HG03175 (cell line): ENCODE measurements around the gene NEK2.
"Not testable (repeated sequence)": the region's sequence is repeated elsewhere in the genome, so short reads cannot be mapped to it uniquely, and the experiment has no call there.

Source experiments
- ATAC-seq: cut with Tn5 transposase; IDR thresholded peaks from one replicate; pipeline ENCODE4 v1.9.1; 2021; ENCODE audit warnings: mild to moderate bottlenecking, moderate library complexity; ENCODE audit not compliant: unreplicated experiment

NEK2 gene

DNA sequence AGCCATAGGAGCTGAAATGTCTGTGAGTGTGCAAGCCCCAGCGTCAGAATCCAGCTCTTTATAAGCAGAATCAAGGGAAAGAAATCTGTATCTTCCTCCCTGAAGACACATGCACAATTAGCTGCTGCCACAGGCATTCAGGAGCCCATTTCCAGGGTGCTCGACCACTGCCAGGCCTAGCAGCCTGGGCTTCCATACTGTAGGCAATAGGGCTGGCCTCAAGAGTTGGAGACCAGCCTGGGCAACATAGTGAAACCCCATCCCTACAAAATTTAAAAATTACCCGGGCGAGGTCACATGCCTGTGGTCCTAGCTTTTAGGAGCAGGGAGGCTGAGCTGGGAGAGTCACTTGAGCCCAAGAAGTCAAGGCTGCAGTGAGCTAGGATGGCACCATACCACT lies 41.0 kb downstream of the NEK2 start:
- no peak for ATAC-seq

GRCh38 chr1:211633524-211633846 lies 41.9 kb downstream of the NEK2 start:
- no peak for ATAC-seq

- no peak for ATAC-seq
These were observed 42.5 kb downstream of the NEK2 start for GRCh38 chr1:211632808-211633523.

- ATAC-seq = no peak
These were observed 43.2 kb downstream of the NEK2 start for GRCh38 chr1:211632117-211632807.

DNA sequence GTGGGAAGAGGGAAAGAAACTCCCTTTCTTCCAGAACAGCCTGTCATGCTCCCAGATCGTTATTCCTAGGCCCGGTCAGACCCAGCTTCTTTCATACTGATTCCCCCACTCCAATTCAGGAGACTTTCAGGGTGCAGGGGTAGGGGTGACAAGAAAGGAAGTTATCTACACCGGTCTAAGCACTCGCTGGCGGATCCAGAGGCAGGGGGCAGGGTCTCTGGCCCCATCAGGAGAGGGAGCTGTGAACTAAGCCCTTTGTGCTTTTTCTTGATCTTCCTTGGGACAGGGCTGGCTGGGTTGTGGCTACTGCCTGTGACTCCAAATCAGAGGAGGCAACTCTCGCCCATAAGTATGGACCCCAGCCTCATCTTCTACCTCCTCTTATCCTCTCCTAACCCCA lies 44.3 kb downstream of the NEK2 start:
- no peak for ATAC-seq

DNA sequence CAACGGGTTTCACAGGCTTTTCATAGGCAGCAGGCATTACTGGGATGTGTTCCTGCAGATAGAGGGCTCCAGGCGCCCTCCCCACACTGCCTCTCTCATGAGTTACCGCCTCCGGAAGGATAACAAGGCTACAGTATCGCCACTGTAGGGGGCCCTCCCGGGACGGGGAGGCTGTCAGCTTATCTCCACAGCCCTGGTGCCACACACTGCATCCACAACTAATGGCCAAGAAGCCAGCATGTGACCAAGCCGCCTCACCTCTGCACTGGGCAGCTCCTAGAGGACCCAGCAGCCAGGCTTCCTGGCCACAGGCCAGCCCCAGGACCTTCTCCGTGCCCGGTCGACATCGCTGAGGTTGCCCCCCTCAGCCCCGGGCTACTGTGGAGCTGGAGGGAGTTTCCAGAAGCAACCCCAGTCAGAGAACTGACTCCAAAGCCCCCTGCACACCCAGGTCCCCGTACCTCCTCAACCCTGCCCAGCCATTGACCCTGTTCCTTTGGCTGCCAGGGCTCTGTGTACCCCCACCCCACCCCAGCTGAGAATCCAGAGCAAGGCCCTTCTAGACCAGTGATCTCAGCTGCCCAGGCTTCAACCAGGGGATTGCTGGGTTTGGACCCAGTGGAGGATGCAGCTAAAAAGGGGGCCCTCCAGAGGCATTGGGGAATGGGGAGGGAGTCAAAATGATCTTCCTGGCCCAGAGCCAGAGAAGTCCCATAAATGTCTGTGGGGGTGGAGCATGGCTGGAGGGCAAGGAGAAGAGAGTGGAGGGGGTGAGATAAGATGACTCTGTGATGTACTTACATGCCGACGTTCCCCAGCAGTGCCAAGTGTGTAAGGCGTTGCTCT lies 45.0 kb downstream of the NEK2 start:
- ATAC-seq = no peak

- no peak for ATAC-seq
These were observed 47.0 kb downstream of the NEK2 start for GRCh38 chr1:211628417-211628816.

DNA sequence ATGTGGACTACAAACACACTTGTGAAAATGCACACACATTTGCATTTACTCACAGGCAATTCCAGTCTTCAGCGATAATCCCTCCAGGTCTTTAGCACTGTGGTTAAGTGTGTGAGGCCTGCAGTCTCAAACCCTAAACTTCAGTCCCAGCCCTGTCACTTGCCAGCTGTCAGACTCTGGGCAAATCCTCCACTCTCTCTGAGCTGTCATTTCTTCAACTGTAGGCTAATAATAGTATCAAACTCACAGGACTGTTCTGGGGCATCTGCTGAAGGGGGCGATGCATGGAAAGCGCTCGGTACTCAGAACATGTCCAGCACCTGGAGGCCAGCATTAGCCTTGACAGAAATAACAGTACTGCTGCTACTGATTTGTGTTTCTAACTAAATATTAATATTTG lies 48.2 kb downstream of the NEK2 start:
- ATAC-seq = no peak

DNA sequence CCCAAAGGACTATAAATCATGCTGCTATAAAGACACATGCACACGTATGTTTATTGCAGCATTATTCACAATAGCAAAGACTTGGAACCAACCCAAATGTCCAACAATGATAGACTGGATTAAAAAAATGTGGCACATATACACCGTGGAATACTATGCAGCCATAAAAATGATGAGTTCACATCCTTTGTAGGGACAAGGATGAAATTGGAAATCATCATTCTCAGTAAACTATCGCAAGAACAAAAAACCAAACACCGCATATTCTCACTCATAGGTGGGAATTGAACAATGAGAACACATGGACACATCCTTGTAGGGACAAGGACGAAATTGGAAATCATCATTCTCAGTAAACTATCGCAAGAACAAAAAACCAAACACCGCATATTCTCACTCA lies 49.6 kb downstream of the NEK2 start:
- ATAC-seq = not testable (repeated sequence)

- no peak for ATAC-seq
These were observed 50.4 kb downstream of the NEK2 start for GRCh38 chr1:211625040-211625439.

GRCh38 chr1:211623515-211623914 lies 51.9 kb downstream of the NEK2 start:
- no peak for ATAC-seq

DNA sequence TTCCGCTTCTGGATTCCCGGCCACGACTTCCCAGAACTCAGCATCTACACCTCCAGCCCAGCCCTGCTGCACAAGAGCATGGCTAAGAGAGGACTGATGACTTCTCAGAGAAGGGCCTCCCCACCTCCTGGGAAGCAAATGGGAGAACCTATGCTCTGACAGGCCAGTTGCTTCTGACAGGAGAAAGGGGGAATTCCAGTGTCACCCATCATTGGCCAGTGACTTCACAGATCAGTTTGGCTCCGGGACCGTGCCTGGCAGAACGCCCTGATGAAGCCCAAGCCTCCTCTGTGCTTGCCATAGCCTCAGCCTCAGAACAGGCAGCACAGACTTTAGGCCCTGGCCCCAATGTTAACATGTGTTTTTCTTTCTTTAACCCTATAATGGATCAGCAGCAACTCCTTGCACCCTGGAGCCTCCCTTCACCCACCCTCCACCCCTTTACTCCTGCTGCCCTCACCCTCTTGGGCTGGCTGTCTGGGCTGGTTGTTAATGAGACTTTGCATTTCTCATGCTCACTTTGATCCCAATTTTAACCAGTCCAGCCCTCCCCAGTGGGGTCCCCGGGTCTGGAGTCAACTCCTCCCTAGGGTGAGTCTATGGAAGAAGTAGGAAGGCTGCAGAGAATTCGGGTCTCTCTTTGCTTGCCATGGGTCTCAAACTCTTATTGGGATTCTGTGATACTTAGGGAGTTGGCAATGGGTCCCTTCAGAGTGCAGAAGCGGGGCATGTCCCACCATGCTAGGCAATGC lies 53.8 kb downstream of the NEK2 start:
- no peak for ATAC-seq

GRCh38 chr1:211620097-211620496 lies 55.3 kb downstream of the NEK2 start:
- ATAC-seq = no peak

- ATAC-seq = no peak
These were observed 56.1 kb downstream of the NEK2 start for GRCh38 chr1:211619033-211619996.

- no peak for ATAC-seq
These were observed 58.5 kb downstream of the NEK2 start for GRCh38 chr1:211616965-211617297.

DNA sequence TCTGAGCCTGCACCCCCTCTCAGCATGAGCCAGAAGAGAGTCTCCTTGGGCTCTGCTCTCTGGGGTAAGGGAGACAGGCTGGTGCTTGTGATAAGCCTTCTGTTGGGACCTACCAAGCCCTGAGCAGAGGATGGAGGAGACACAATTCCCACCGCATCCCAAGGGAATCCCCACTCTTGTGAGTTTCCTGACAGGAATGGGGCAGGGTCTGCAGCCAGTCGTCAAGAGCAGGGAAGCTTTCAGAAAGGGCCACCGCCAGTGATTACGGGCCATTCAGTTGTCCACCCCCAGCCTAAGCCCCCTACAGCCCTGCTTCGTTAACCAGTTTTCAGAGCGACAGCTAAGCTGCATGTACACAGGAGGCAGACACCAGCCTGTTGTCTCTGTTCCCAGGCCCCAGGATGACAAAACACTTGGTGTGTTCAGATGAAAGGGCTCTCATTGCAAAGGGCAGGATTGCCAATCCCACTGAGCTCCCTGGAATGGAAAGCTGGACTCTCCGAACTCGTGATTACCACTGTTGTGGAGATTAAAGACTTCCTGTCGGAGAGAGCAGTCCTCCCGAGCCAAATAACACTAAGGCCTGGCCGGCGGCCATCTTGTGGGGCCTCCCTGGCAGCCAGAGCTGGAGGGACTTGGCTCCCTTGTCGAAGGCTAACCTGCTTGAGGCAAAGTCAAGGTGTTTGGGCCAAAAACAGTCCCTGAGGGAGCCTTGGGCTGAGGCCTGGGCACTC lies 59.0 kb downstream of the NEK2 start:
- ATAC-seq = no peak

GRCh38 chr1:211614615-211615014 lies 60.8 kb downstream of the NEK2 start:
- ATAC-seq = no peak

DNA sequence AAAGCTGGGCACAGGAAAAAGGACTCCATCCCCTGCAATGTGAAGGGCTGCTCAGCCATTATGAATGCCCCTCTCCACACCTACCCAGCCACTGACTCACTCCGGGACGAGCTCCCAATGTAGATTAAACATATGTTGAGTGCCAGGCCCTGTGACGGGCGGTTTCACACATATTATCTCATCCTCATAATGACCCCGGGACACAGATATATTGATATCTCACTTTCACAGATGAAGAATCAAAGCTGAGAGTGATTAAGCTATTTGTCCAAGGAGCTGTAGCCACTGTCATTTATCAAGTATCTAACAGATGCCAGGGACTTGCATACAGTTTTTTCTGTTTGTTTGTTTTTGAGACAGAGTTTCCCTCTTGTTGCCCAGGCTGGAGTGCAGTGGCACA lies 61.5 kb downstream of the NEK2 start:
- ATAC-seq = no peak

- ATAC-seq = no peak
These were observed 62.1 kb downstream of the NEK2 start for GRCh38 chr1:211613108-211613947.
